ENCODE results near the gene PIK3R1. TPM values are rescaled to one million over a fixed set of nuclear protein-coding genes. Genes with fewer than 3 reads are reported as not detected.
A peak's percentile ranks its signal among the peaks of the same experiment; 100 is the strongest.

Gene PIK3R1
- total RNA-seq, 4 donors from 2014 or later: 101 to 358 (median 190) TPM

DNA sequence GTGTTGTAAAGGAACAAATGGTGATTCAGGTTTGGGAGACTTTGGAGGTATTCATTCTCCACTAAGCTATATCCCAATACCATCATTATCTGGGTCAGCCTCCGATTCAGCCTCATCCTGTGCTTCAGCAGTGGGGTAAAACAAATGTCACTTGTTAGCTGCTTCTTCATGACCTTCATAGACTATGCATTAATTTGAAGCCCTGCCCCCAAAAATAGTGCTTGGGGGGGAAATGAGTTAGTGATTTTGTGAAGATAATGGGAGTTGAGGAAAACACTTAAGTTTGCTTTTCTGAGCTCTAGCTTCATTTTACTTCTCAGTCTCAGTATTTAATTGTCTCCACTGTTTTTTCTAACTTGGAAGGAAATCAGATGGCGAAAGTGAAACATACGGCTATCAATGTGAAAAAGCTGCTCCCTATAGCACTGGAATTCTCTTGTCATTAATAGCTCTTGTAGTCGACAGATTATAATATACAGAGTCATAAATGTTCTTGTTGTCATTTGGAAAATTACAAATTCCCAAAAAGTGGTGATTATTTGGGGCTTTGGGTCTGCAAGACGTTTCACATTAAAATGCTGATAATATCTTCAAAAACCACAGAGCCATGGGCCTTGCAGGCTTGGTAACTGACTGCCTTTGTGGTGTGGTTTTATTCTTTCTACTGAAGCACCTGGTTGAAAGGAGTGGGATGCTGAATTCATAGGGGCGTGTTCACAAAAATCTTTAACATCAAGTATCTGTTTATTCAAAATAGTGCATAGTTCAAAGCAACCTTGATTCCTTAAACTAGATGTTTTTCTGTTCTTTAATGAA, 40.0 kb downstream of the PIK3R1 start:
- intact Hi-C loops (cut with DNase I; ENCODE audit: low total_unique reads): no loop called here
- H3K9me3 ChIP-seq: no peaks in the 10 kb centered on the region
- DNase-seq: no peak
- H3K27me3 ChIP-seq: no peaks in the 10 kb centered on the region
- no peak overlapping the region for H3K4me3 ChIP-seq
- TF ChIP-seq POLR2A (IDR thresholded peaks at IDR 0.05): no peak
- TF ChIP-seq, protein P1, sequence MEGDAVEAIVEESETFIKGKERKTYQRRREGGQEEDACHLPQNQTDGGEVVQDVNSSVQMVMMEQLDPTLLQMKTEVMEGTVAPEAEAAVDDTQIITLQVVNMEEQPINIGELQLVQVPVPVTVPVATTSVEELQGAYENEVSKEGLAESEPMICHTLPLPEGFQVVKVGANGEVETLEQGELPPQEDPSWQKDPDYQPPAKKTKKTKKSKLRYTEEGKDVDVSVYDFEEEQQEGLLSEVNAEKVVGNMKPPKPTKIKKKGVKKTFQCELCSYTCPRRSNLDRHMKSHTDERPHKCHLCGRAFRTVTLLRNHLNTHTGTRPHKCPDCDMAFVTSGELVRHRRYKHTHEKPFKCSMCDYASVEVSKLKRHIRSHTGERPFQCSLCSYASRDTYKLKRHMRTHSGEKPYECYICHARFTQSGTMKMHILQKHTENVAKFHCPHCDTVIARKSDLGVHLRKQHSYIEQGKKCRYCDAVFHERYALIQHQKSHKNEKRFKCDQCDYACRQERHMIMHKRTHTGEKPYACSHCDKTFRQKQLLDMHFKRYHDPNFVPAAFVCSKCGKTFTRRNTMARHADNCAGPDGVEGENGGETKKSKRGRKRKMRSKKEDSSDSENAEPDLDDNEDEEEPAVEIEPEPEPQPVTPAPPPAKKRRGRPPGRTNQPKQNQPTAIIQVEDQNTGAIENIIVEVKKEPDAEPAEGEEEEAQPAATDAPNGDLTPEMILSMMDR (IDR thresholded peaks at IDR 0.05): no peak
- H3K27ac ChIP-seq: peak overlapping the region; percentile 79 to 82
- H3K36me3 ChIP-seq: no peaks in the 10 kb centered on the region
- peaks cover 18 to 34% of the 10 kb centered on the region in 2 donors for H3K4me1 ChIP-seq

GRCh38 chr5:68257210-68257609, 41.7 kb downstream of the PIK3R1 start:
- Histone ChIP-seq H3K27me3 (no peaks in the 10 kb centered on the region), H3K4me1 (peaks cover 18 to 25% of the 10 kb centered on the region in 2 donors), H3K36me3 (no peaks in the 10 kb centered on the region), H3K9me3 (no peaks in the 10 kb centered on the region), H3K4me3 (no peak overlapping the region), H3K27ac (peak overlapping the region; percentile 79 to 82)
- intact Hi-C loops (cut with DNase I; ENCODE audit: low total_unique reads): no loop called here
- no peak for DNase-seq
- TF ChIP-seq, protein P1 (IDR thresholded peaks at IDR 0.05): no peak
- TF ChIP-seq POLR2A (IDR thresholded peaks at IDR 0.05): no peak

GRCh38 chr5:68258531-68258930, 43.0 kb downstream of the PIK3R1 start:
- Histone ChIP-seq H3K4me3 (no peak overlapping the region), H3K4me1 (peaks cover 14 to 25% of the 10 kb centered on the region in 2 donors), H3K9me3 (no peaks in the 10 kb centered on the region), H3K36me3 (no peaks in the 10 kb centered on the region), H3K27me3 (no peaks in the 10 kb centered on the region), H3K27ac (peak overlapping the region; percentile 79 to 82)
- no peak for DNase-seq
- intact Hi-C loops (cut with DNase I; ENCODE audit: low total_unique reads): no loop called here
- TF ChIP-seq, protein P1 (IDR thresholded peaks at IDR 0.05): no peak
- TF ChIP-seq POLR2A (IDR thresholded peaks at IDR 0.05): no peak

GRCh38 chr5:68259700-68260099, 44.1 kb downstream of the PIK3R1 start:
- intact Hi-C loops (cut with DNase I; ENCODE audit: low total_unique reads): no loop called here
- no peak overlapping the region for H3K4me3 ChIP-seq
- peaks cover 19% of the 10 kb centered on the region in 2 donors for H3K4me1 ChIP-seq
- peak overlapping the region; percentile 79 to 82 for H3K27ac ChIP-seq
- no peaks in the 10 kb centered on the region for H3K36me3 ChIP-seq
- no peaks in the 10 kb centered on the region for H3K27me3 ChIP-seq
- TF ChIP-seq, protein P1 (IDR thresholded peaks at IDR 0.05): no peak
- TF ChIP-seq POLR2A (IDR thresholded peaks at IDR 0.05): no peak
- H3K9me3 ChIP-seq: no peaks in the 10 kb centered on the region
- DNase-seq: no peak

DNA sequence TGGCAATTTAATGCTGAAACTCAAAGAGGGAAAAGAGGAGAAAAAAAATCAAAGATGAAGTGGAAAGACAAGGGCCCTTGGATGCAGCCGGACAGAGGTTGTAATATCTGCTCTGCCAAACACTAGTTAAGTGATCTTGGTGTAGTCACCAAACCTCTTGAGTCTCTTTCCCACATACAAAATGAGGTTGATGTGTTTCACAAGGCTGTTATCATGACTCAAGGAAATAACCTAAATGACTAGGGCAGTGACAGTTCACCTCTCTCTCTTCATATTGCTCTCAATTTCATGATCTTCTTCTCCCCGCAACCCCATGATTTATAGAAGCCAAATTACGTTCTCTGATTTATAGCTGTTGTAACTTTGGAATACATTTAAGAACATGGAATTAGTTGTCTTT, 44.9 kb downstream of the PIK3R1 start:
- TF ChIP-seq, protein P1 (IDR thresholded peaks at IDR 0.05): no peak
- no peak for TF ChIP-seq POLR2A (IDR thresholded peaks at IDR 0.05)
- no peak for DNase-seq
- Histone ChIP-seq H3K9me3 (no peaks in the 10 kb centered on the region), H3K4me1 (peaks cover 17 to 20% of the 10 kb centered on the region in 2 donors), H3K27ac (peak overlapping the region; percentile 79 to 82), H3K36me3 (no peaks in the 10 kb centered on the region), H3K4me3 (no peak overlapping the region), H3K27me3 (no peaks in the 10 kb centered on the region)
- intact Hi-C loops (cut with DNase I; ENCODE audit: low total_unique reads): no loop called here
